Mononuclear cell (primary cell): ENCODE results near the gene INTS6. TPM values are rescaled to one million over a fixed set of nuclear protein-coding genes. Genes with fewer than 3 reads are reported as not detected.

Source experiments
- H3K27me3 ChIP-seq: 2 replicates; pipeline ENCODE4 v1.6.0; 2011; ENCODE audit warnings: low read length, control low read depth; ENCODE audit not compliant: insufficient read depth
- H3K4me1 ChIP-seq: 2 replicates; pipeline ENCODE4 v1.5.1; 2011; ENCODE audit warnings: mild to moderate bottlenecking, low read length, control low read depth; ENCODE audit not compliant: insufficient read depth
- H3K4me3 ChIP-seq: 2 replicates; pipeline ENCODE4 v1.5.1; 2011; ENCODE audit warnings: mild to moderate bottlenecking, low read length, moderate library complexity
- H3K9me3 ChIP-seq: 2 replicates; pipeline ENCODE4 v1.5.1; 2011; ENCODE audit warnings: low read depth, mild to moderate bottlenecking, control low read depth, low read length
- total RNA-seq: library from RNA; depleted of rRNA; stranded (reverse); fragments of >200 nt; gene quantifications from one replicate; pipeline ENCODE4 v1.2.3, GENCODE V29; 2012

Gene INTS6
- total RNA-seq, 1 donor: 47.2 TPM

DNA sequence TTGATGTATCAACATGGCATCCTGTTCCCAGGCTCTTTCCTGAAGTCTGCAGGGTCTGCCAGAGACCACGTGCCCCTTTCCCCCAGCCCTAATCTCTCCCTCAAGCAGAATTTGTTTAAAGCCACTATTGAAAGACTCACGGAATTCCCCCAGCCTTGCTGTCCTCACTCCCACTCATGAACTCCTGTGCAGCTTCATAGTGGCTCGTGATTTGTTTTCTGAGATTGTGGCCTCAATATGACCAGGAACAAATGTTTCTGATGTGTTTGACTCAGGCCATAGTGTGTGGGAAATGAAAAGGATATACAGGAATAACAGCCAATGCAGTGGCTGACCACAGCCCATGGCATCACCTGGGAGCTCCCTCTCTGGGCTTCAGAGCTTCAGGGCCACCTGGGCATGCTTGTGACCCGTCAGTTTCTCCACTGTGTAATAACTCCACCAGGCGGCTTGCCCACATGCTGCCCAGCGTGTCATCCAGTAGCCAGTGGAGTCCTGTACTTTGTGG lies 121.4 kb downstream of the INTS6 start:
- H3K4me3 ChIP-seq: no peak overlapping the region
- H3K9me3 ChIP-seq: no peaks in the 10 kb centered on the region
- no peaks in the 10 kb centered on the region for H3K27me3 ChIP-seq
- peaks cover 13% of the 10 kb centered on the region for H3K4me1 ChIP-seq

DNA sequence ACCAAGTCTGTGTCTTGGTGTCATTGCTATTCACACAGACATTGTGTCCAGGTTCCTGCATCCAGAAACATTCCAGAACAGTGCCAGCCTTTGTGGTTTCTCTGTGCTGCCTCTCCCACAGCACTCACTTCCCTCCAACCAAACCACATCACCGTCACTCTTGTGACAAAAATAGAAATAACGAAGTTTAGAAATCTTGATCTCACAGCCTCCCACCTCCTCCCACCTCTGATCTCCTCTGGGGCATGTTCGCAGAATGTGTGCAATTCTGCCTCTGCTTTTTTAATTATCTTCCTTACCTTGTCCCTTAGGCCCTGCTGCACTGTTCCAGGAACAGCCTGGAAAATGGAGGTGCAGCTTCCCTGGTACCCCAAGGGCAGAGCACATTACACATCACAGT lies 122.0 kb downstream of the INTS6 start:
- peaks cover 13% of the 10 kb centered on the region for H3K4me1 ChIP-seq
- no peak overlapping the region for H3K4me3 ChIP-seq
- no peaks in the 10 kb centered on the region for H3K27me3 ChIP-seq
- no peaks in the 10 kb centered on the region for H3K9me3 ChIP-seq

DNA sequence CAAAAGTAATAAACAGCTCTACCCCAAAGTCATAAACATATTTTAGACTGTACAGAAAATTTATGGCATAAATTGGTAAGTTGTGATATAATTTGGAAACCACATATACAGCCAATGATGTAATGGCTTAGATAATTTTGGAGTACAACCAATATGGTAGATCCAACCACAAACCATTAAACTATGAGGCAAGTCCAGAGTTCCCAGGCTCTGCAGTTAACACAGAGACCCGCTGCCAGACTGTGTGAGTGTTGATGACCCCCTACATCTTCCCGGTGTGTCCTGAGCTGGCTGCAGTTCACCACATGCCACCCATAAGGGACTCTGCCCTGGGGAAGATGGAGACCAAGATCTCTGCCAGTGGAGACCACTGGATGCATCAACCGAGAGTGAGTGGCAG lies 123.2 kb downstream of the INTS6 start:
- Histone ChIP-seq H3K4me1 (peaks cover 13% of the 10 kb centered on the region), H3K27me3 (no peaks in the 10 kb centered on the region), H3K9me3 (no peaks in the 10 kb centered on the region), H3K4me3 (no peak overlapping the region)

DNA sequence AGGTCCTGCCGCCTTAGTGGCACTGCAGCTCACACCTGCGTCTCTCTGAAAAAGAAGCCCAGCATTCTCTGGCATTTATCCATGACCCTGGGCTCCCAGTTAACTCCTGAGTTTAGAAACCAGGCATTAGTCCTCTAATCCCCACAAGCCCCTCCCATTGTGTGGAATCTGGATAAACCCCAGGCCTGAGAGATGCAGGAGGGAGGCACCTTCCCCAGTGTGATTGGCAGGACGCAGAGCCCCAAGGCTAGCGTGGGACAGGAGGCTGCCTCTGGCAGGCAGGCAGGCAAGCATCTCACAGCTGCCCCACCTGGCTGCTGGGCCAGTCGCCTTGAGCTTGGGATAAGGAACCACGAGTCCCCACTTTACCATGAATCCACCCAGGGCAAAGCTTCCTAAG lies 124.3 kb downstream of the INTS6 start:
- Histone ChIP-seq H3K9me3 (no peaks in the 10 kb centered on the region), H3K4me1 (peaks cover 13% of the 10 kb centered on the region)

DNA sequence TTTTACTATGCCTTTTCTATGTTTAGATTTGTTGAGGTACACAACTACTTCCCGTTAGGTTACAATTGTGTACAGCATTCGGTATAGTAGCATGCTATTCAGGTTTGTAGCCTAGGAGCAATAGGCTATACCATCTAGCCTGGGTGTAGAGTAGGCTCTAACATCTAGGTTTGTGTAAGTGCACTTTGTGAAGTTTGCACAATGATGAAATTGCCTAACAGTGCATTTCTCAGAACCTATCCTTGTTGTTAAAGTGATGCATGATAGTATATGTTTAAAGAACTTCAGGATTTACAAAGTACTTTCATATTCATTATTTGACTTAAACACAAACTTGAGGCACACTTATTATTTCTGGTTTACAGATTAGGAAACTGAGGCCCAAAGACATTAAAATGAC lies 124.9 kb downstream of the INTS6 start:
- Histone ChIP-seq H3K4me3 (no peak overlapping the region), H3K4me1 (peaks cover 13% of the 10 kb centered on the region), H3K9me3 (no peaks in the 10 kb centered on the region), H3K27me3 (no peaks in the 10 kb centered on the region)

More for the DNA sequence above, 124.3 kb downstream of the INTS6 start:
- Histone ChIP-seq H3K4me3 (no peak overlapping the region), H3K27me3 (no peaks in the 10 kb centered on the region)

DNA sequence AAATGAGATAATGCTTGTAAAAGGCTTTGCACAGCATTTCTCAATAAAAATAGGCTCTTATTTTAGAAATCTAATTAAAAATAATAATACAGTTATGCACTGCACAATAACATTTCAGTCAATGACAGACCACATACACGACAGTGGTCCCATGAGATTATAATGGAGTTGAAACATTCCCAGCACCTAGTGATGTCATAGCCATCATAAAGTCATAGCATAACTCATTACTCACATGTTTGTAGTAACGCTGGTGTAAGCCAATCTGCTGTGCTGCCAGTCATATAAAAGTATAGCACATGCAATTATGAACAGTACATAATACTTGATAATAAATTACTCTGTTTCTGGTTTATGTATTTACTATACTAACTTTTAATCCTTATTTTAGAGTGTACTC lies 126.1 kb downstream of the INTS6 start:
- no peaks in the 10 kb centered on the region for H3K9me3 ChIP-seq

DNA sequence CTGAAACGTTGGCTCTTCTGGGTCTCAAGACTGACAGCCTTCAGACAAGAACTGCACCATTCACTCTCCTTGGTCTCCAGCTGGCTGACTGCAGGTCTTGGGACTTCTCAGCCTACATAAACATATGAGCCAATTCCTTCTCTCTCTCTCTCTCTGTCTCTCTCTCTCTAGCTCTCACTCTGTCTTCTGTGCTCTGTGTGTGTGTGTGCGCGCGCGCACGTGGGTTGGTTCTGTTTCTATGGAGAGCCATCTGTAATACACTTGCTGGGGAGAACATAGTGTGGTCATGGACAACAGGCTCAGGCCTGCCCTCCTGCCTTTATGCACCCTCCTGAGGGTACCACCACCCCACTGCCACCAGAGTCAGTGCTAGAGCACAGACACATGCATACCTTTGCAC lies 127.0 kb downstream of the INTS6 start:
- Histone ChIP-seq H3K27me3 (no peaks in the 10 kb centered on the region), H3K4me1 (peaks cover 7% of the 10 kb centered on the region), H3K4me3 (no peak overlapping the region), H3K9me3 (no peaks in the 10 kb centered on the region)

More for the DNA sequence above, 126.1 kb downstream of the INTS6 start:
- H3K27me3 ChIP-seq: no peaks in the 10 kb centered on the region
- no peak overlapping the region for H3K4me3 ChIP-seq
- H3K4me1 ChIP-seq: peaks cover 13% of the 10 kb centered on the region

DNA sequence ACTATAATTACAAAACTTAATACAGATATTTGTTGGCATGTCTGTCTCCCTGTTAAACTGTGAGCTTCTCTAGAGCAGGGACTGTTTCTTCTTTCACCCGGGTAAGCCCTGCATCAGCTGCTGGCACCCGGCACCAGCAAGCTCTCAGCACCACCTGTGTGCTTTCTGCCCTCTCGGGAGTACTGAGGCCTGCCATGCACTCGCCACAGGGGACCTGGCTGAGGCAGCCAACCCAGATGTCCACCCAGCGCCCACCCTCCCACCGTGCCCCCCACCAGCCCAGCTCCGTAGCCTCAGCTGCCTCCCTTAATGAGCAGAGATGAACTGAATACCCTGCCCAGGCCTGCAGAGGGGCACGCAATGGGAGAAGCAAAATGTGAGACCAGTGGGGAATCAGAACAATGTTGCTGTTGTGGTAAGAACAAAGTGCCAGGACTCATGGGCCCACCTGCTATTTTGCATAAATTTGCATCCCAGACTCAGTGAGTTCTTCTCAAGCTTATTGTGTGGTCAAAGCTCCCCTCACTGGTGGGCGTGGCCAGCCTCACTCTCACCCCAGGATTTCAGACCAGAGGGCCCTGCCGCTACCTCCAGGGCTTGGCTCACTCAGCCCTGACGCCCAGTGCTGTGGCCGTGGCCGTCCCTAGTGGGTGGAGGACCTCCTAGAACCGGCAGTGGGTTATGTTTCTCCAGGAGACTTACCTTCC lies 128.0 kb downstream of the INTS6 start:
- Histone ChIP-seq H3K4me3 (no peak overlapping the region), H3K4me1 (no peaks in the 10 kb centered on the region), H3K27me3 (no peaks in the 10 kb centered on the region), H3K9me3 (no peaks in the 10 kb centered on the region)

DNA sequence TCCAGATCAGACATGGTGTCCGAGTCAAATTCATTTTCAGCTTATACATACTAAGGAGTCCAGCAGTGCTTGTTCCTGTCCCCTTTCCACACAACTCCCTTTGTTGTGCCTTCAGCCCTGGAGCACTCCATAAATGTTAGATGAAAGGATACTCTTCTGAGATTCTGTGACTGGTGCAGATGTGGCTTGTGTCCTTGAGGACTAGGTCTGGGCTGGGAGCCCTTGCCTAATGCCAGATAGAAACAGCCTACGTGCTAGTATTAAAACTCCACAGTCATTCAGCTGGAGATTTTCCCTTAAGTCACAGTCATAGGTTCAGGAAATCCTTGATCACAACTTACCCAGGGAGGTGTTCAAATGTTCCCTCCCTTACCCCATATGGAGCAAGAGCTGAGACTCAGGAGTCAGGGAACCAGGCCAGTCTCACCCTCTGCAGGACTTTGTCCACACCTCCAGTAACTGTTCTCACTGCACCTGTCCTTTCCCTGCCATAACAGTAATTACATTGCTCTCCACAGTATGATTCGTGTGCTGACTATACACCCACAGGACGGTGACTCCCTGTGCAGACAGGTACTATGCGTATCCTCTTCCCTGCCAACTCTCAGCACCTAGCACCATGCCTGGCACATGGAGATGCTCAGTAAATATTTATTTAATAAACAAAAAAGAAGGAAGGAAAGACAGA lies 128.9 kb downstream of the INTS6 start:
- no peaks in the 10 kb centered on the region for H3K4me1 ChIP-seq
- no peaks in the 10 kb centered on the region for H3K9me3 ChIP-seq
- no peaks in the 10 kb centered on the region for H3K27me3 ChIP-seq
- no peak overlapping the region for H3K4me3 ChIP-seq

DNA sequence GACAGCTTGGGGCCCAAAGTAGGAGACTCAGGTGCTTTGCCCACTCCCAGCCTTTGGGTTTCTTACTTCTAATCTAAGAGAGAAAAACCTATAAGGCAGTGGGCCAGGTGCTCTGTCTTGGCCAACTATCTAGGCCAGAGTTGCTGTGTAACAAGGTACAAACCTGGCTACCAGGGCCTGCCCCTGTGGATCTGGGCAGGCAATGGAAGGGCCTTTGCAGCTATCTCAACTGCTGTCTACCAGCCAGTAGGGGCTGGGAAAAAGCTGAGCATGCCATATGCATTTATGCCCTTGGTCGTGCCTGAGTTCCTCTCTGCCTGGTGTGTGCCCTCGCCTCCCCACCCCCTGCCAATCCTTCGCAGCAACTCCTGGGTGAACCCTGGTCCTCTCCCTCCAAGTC lies 130.0 kb downstream of the INTS6 start:
- H3K4me1 ChIP-seq: no peaks in the 10 kb centered on the region
- no peaks in the 10 kb centered on the region for H3K9me3 ChIP-seq
- H3K27me3 ChIP-seq: no peaks in the 10 kb centered on the region
- no peak overlapping the region for H3K4me3 ChIP-seq

DNA sequence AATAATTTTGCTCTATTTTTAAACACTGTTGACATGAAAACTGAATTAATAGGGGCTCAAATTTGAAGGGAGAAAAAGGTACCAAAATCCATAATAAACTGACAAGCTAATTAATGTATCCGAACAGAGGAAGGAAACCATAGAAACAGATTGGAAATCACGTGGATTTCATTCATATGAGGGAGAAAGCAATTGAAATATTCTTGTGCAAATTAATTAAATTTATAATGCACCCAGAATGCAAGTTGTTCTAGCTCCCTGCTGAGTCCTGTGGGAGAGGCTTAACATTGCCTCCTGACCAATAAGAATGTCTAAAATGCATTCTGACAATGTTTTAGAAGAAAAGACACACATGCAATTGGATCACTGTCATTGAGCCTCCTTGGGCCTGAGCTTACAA lies 131.0 kb downstream of the INTS6 start:
- Histone ChIP-seq H3K27me3 (no peaks in the 10 kb centered on the region), H3K4me3 (no peak overlapping the region), H3K9me3 (no peaks in the 10 kb centered on the region), H3K4me1 (no peaks in the 10 kb centered on the region)

DNA sequence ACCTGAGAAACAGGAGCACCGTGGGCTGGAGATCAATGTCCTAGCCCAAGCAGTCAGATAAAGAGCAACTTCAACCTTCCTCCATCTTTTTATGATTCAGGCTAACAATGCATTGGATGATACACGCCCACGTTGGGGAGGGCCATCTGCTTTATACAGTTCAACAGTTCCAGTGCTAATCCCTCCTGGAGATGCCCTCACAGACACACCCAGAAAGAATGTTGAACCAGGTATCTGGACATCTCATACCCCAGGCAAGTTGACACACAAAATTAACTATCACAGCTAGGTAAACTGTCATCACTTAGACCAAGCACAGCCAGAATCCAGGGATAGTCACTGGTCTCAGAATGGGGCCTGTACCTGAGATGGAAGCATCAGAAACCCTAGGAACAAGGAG lies 134.0 kb downstream of the INTS6 start:
- no peaks in the 10 kb centered on the region for H3K27me3 ChIP-seq
- H3K4me1 ChIP-seq: no peaks in the 10 kb centered on the region
- H3K9me3 ChIP-seq: no peaks in the 10 kb centered on the region
- no peak overlapping the region for H3K4me3 ChIP-seq

DNA sequence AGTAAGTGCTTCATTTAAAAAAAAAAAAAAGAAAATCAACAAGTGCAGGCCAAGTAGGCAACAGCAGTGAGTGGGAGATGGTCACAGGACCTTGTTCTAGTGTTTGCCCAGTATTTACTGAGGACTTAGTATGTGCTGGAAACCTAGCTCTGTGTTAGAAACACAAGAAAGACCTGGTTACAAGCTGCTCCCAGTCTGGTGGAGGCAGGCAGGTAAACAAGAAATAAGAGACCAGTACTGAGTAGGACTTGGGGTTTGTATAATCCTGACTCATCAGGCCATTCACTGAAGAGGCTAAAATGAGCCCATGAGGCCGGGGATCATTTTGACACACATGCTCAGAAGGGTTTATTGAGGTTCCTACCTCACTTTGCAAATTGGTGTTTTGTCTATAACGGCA lies 134.8 kb downstream of the INTS6 start:
- no peaks in the 10 kb centered on the region for H3K4me1 ChIP-seq
- no peaks in the 10 kb centered on the region for H3K27me3 ChIP-seq
- H3K4me3 ChIP-seq: no peak overlapping the region
- H3K9me3 ChIP-seq: no peaks in the 10 kb centered on the region

DNA sequence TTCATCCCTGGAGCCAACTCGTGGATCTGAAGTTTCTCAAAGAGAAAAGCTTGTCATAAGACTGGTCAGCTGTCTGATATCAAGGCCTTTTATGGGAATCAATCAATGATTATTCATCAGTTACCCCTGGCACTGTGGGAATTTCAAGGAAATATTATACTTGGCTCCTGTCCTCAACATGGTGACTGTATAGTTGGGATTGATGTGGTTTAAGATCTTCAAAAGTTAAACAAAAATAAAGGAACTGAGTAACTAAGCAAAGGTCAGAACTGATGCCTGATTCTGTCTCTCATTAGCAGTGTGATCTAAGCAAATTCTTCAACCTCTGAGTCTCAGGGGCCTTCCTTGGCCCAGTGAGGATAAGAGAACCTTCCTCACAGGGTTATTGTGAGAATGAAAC lies 135.6 kb downstream of the INTS6 start:
- Histone ChIP-seq H3K27me3 (no peaks in the 10 kb centered on the region), H3K4me1 (no peaks in the 10 kb centered on the region), H3K9me3 (no peaks in the 10 kb centered on the region), H3K4me3 (no peak overlapping the region)

DNA sequence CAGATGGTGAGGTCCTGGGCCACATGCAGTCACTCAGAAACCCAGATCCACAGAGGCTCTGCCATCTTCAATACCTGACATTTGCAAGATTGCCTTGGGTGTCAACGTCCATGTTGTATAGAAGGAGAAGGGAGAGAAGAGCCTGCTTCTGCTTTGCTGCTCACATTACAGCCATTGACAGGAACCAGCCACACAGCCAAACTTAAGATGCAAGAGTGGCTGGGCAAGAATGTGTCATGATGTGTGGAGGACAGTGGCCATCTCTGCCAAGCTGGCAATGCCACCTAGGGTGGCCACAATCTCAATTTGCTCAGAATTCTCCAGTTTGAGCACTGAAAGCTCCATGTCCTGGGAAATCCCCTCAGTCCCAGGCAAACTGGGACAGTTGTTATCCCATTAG lies 139.2 kb downstream of the INTS6 start:
- H3K9me3 ChIP-seq: no peaks in the 10 kb centered on the region
- H3K4me3 ChIP-seq: no peak overlapping the region
- H3K4me1 ChIP-seq: no peaks in the 10 kb centered on the region
- H3K27me3 ChIP-seq: no peaks in the 10 kb centered on the region
